OCI-LY3 (cell line): ENCODE measurements around the gene EIF5A.
A peak's percentile ranks its signal among the peaks of the same experiment; 100 is the strongest.

Source experiments
- H2AFZ ChIP-seq: fragments of 200-600, 300-600 bp; shearing (Covaris generic); 2 replicates; pipeline ENCODE4 v1.6.0; 2014; ENCODE audit warnings: antibody characterized with exemption, low read depth, low read length
- H3K27ac ChIP-seq: fragments of 200-600, 300-600 bp; sonication (generic); 2 replicates; pipeline ENCODE4 v1.5.1; 2014; ENCODE audit warnings: mild to moderate bottlenecking, low read length, moderate library complexity, mixed read lengths
- H3K27me3 ChIP-seq: fragments of 200-600, 300-600 bp; sonication (generic); 2 replicates; pipeline ENCODE4 v1.6.1; 2014; ENCODE audit warnings: low read depth, low read length, mixed read lengths
- H3K36me3 ChIP-seq: fragments of 200-600, 300-600 bp; sonication (generic); replicated peaks from 2 replicates; pipeline ENCODE3; 2014; ENCODE audit warnings: low read depth, low read length, mixed read lengths
- H3K4me1 ChIP-seq: fragments of 300-600, 200-600 bp; sonication (generic); 2 replicates; pipeline ENCODE4 v1.6.1; 2014; ENCODE audit warnings: low read length, mixed read lengths
- H3K4me2 ChIP-seq: fragments of 200-600, 300-600 bp; sonication (generic); 2 replicates; pipeline ENCODE4 v1.6.1; 2014; ENCODE audit warnings: low read length, mixed read lengths
- H3K4me3 ChIP-seq: fragments of 300-600, 200-600 bp; sonication (generic); 2 replicates; pipeline ENCODE4 v1.5.1; 2014; ENCODE audit warnings: antibody characterized with exemption, mild to moderate bottlenecking, low read length, moderate library complexity
- H3K79me2 ChIP-seq: fragments of 300-600, 200-600 bp; shearing (Covaris generic); 2 replicates; pipeline ENCODE4 v1.6.1; 2014; ENCODE audit warnings: mild to moderate bottlenecking, low read length, mixed read lengths
- H3K9ac ChIP-seq: fragments of 300-600, 200-600 bp; shearing (Covaris generic); 2 replicates; pipeline ENCODE4 v1.6.0; 2014; ENCODE audit warnings: mild to moderate bottlenecking, low read length, moderate library complexity
- H3K9me3 ChIP-seq: fragments of 200-600, 300-600 bp; shearing (Covaris generic); 2 replicates; pipeline ENCODE4 v1.6.1; 2014; ENCODE audit warnings: low read length, mixed read lengths; ENCODE audit not compliant: insufficient read depth
- H4K20me1 ChIP-seq: fragments of 200-600, 300-600 bp; sonication (generic); 2 replicates; pipeline ENCODE4 v1.6.1; 2016; ENCODE audit warnings: low read length, mixed read lengths; ENCODE audit not compliant: insufficient read depth
- CTCF ChIP-seq: fragments of 200-600, 300-600 bp; sonication (generic); IDR thresholded peaks from 2 replicates; pipeline ENCODE4 v1.5.1; 2014; ENCODE audit warnings: antibody characterized with exemption, low read length, low read depth
- EZH2phosphoT487 ChIP-seq: fragments of 200-600 bp; shearing (Covaris generic); IDR thresholded peaks from 2 replicates; pipeline ENCODE4 v1.6.1; 2018; ENCODE audit warnings: antibody characterized with exemption, mixed run types, low read depth

The EIF5A gene

GRCh38 chr17:7282752-7283321 is 24.6 kb upstream of the EIF5A start:
- Histone ChIP-seq H3K9ac (no peak overlapping the region), H4K20me1 (no peaks in the 10 kb centered on the region), H3K4me3 (no peak overlapping the region), H3K4me2 (peak overlapping the region; percentile 41), H3K79me2 (no peaks in the 10 kb centered on the region), H3K4me1 (peaks cover 15% of the 10 kb centered on the region), H3K36me3 (no peaks in the 10 kb centered on the region), H2AFZ (0 out of 2 replicates have a peak overlapping the region, but pooled peaks have one; percentile 13), H3K27ac (no peak overlapping the region), H3K27me3 (no peaks in the 10 kb centered on the region), H3K9me3 (no peaks in the 10 kb centered on the region)
- TF ChIP-seq EZH2phosphoT487: no peak
- TF ChIP-seq CTCF: no peak

- Histone ChIP-seq H3K27me3 (no peaks in the 10 kb centered on the region), H3K4me2 (no peak overlapping the region), H2AFZ (no peak overlapping the region), H3K36me3 (no peaks in the 10 kb centered on the region), H3K4me1 (peaks cover 15% of the 10 kb centered on the region), H3K9ac (no peak overlapping the region), H3K9me3 (no peaks in the 10 kb centered on the region), H3K79me2 (no peaks in the 10 kb centered on the region), H4K20me1 (no peaks in the 10 kb centered on the region), H3K27ac (no peak overlapping the region), H3K4me3 (no peak overlapping the region)
- TF ChIP-seq EZH2phosphoT487 (no peak), CTCF (no peak)
Measured at GRCh38 chr17:7283471-7284216, 23.8 kb upstream of the EIF5A start.

- Histone ChIP-seq H3K79me2 (no peaks in the 10 kb centered on the region), H3K27me3 (no peaks in the 10 kb centered on the region), H3K36me3 (no peaks in the 10 kb centered on the region), H3K4me1 (peaks cover 15% of the 10 kb centered on the region), H3K4me3 (no peak overlapping the region), H3K9ac (no peak overlapping the region), H3K9me3 (no peaks in the 10 kb centered on the region), H4K20me1 (no peaks in the 10 kb centered on the region), H3K27ac (no peak overlapping the region), H2AFZ (no peak overlapping the region), H3K4me2 (no peak overlapping the region)
- TF ChIP-seq EZH2phosphoT487 (no peak), CTCF (no peak)
Measured at GRCh38 chr17:7284911-7285310, 22.5 kb upstream of the EIF5A start.

- Histone ChIP-seq H3K4me1 (peaks cover 11% of the 10 kb centered on the region), H4K20me1 (no peaks in the 10 kb centered on the region), H3K4me2 (no peak overlapping the region), H3K27me3 (no peaks in the 10 kb centered on the region), H2AFZ (no peak overlapping the region), H3K9ac (no peak overlapping the region), H3K36me3 (no peaks in the 10 kb centered on the region), H3K27ac (no peak overlapping the region), H3K4me3 (no peak overlapping the region), H3K79me2 (no peaks in the 10 kb centered on the region), H3K9me3 (no peaks in the 10 kb centered on the region)
- TF ChIP-seq CTCF (no peak), EZH2phosphoT487 (no peak)
Measured at GRCh38 chr17:7285679-7286078, 21.7 kb upstream of the EIF5A start.
